Esophagus squamous epithelium (tissue), 5 donors: Measurements from ENCODE around the gene SCD5. TPM values are rescaled to one million over a fixed set of nuclear protein-coding genes. Genes with fewer than 3 reads are reported as not detected.

Experiments used
- DNase-seq: peaks from one replicate; lab custom pipeline; 2025; lab: John Stamatoyannopoulos, UW
- H3K27ac ChIP-seq, 4 donors: fragments of 200-600 bp; sonication (generic); one replicate each; pipeline ENCODE4 v1.5.1; 2016 to 2019; ENCODE audit warnings: mild to moderate bottlenecking in 1 of 4
- H3K27me3 ChIP-seq, 4 donors: fragments of 200-600 bp; sonication (generic); 1 replicate in 3 of 4; 2 replicates in 1 of 4; pipeline versions ENCODE4 v1.5.1 to v1.6.0; 2017 to 2021; ENCODE audit warnings: antibody characterized with exemption in 1 of 4
- H3K36me3 ChIP-seq, 3 donors: fragments of 200-600 bp; sonication (generic); one replicate each; pipeline ENCODE4 v1.5.1; 2016 to 2019
- H3K4me1 ChIP-seq, 3 donors: fragments of 200-600 bp; sonication (generic); one replicate each; pipeline ENCODE4 v1.5.1; 2017 to 2019
- H3K4me3 ChIP-seq, 4 donors: fragments of 200-600 bp; sonication (generic); 1 replicate in 3 of 4; 2 replicates in 1 of 4; pipeline ENCODE4 v1.5.1; 2016 to 2019; ENCODE audit warnings: mild to moderate bottlenecking in 2 of 4, moderate library complexity in 1 of 4
- H3K9me3 ChIP-seq, 3 donors: fragments of 200-600 bp; sonication (generic); one replicate each; pipeline ENCODE4 v1.5.1; 2016 to 2019
- CTCF ChIP-seq, 6 experiments: fragments of 450-650 bp in 4 of 6; fragments of 200-600 bp in 2 of 6; sonication (generic) in 2 of 6; IDR thresholded peaks; one replicate each; pipeline ENCODE4 v1.5.1; 2016 to 2019; ENCODE audit warnings: antibody characterized with exemption in 6 of 6, mild to moderate bottlenecking in 4 of 6, moderate library complexity in 4 of 6
- POLR2A ChIP-seq, 4 donors: fragments of 450-650 bp; IDR thresholded peaks; one replicate each; pipeline ENCODE4 v1.6.1; 2017; ENCODE audit warnings: antibody characterized with exemption in 4 of 4, mild to moderate bottlenecking in 4 of 4, moderate library complexity in 3 of 4
- WGBS, 2 donors: methylation state at CpG; one replicate each; pipeline ENCODE4 v1.1.5; 2018; 5-methylcytosine and 5-hydroxymethylcytosine counted together
- intact Hi-C: fragments of 100-400 bp; cut with DNase I; formaldehyde crosslinking; loops from one replicate; pipeline ENCODE4 v1.15.0; 2022
- total RNA-seq, 4 donors: library from RNA; depleted of rRNA; stranded (reverse); fragments of >200 nt; gene quantifications; one replicate each; pipeline ENCODE4 v1.1.0, GENCODE V29; 2016
- donor health status: DM: yes; HTN: yes; CAD: no.

Gene SCD5
- total RNA-seq, 4 donors from 2014 or later: 1.2 to 6.3 (median 4.3) TPM

GRCh38 chr4:82587826-82588540, 210.6 kb downstream of the SCD5 start:
- DNase-seq: no peak
- H3K27ac ChIP-seq: no peak overlapping the region
- no peaks in the 10 kb centered on the region for H3K27me3 ChIP-seq
- H3K4me1 ChIP-seq: no peaks in the 10 kb centered on the region
- H3K9me3 ChIP-seq: no peaks in the 10 kb centered on the region
- no peak for TF ChIP-seq CTCF (IDR thresholded peaks at IDR 0.05)
- no peak for TF ChIP-seq POLR2A (IDR thresholded peaks at IDR 0.05)
- 73 to 89% methylated on average over 8 of the region's 8 CpGs for WGBS, 2 donors
- no peaks in the 10 kb centered on the region for H3K36me3 ChIP-seq
- intact Hi-C loops: no loop called here
- H3K4me3 ChIP-seq: no peak overlapping the region

- H3K27me3 ChIP-seq: no peaks in the 10 kb centered on the region
- no peak for DNase-seq
- no peak overlapping the region for H3K27ac ChIP-seq
- H3K9me3 ChIP-seq: no peaks in the 10 kb centered on the region
- no peaks in the 10 kb centered on the region for H3K4me1 ChIP-seq
- H3K4me3 ChIP-seq: no peak overlapping the region
- WGBS, 2 donors: 80 to 86% methylated on average over 5 to 7 of the region's 8 CpGs
- no peak for TF ChIP-seq CTCF (IDR thresholded peaks at IDR 0.05)
- no peak for TF ChIP-seq POLR2A (IDR thresholded peaks at IDR 0.05)
- intact Hi-C loops: no loop called here
- H3K36me3 ChIP-seq: no peaks in the 10 kb centered on the region
Observed at GRCh38 chr4:82585690-82586435, 212.7 kb downstream of the SCD5 start.

- H3K4me3 ChIP-seq: no peak overlapping the region
- H3K36me3 ChIP-seq: no peaks in the 10 kb centered on the region
- no peak overlapping the region for H3K27ac ChIP-seq
- H3K27me3 ChIP-seq: no peaks in the 10 kb centered on the region
- H3K4me1 ChIP-seq: no peaks in the 10 kb centered on the region
- no peaks in the 10 kb centered on the region for H3K9me3 ChIP-seq
- DNase-seq: no peak
- 50 to 66% methylated on average over 2 to 3 of the region's 3 CpGs for WGBS, 2 donors
- intact Hi-C loops: no loop called here
- no peak for TF ChIP-seq CTCF (IDR thresholded peaks at IDR 0.05)
- TF ChIP-seq POLR2A (IDR thresholded peaks at IDR 0.05): no peak
Observed at GRCh38 chr4:82584931-82585330, 213.7 kb downstream of the SCD5 start.

- Histone ChIP-seq H3K9me3 (no peaks in the 10 kb centered on the region), H3K4me1 (no peaks in the 10 kb centered on the region), H3K36me3 (no peaks in the 10 kb centered on the region), H3K27ac (no peak overlapping the region), H3K27me3 (no peaks in the 10 kb centered on the region), H3K4me3 (no peak overlapping the region)
- TF ChIP-seq CTCF (IDR thresholded peaks at IDR 0.05) (no peak), POLR2A (IDR thresholded peaks at IDR 0.05) (no peak)
- DNase-seq: no peak
- intact Hi-C loops: no loop called here
- 56 to 64% methylated on average over 5 of the region's 5 CpGs for WGBS, 2 donors
Observed at GRCh38 chr4:82583897-82584587, 214.6 kb downstream of the SCD5 start.

- Histone ChIP-seq H3K4me1 (no peaks in the 10 kb centered on the region), H3K4me3 (no peak overlapping the region), H3K27me3 (no peaks in the 10 kb centered on the region), H3K9me3 (no peaks in the 10 kb centered on the region), H3K27ac (no peak overlapping the region), H3K36me3 (no peaks in the 10 kb centered on the region)
- no peak for TF ChIP-seq CTCF (IDR thresholded peaks at IDR 0.05)
- WGBS, 2 donors: 81 to 84% methylated on average over 5 of the region's 5 CpGs
- DNase-seq: no peak
- intact Hi-C loops: no loop called here
Observed at GRCh38 chr4:82579932-82580331, 218.7 kb downstream of the SCD5 start.
